ENCODE results near the gene PIK3R3.
A peak's percentile ranks its signal among the peaks of the same experiment; 100 is the strongest.

Gene PIK3R3

GRCh38 chr1:46021046-46021996 is 111.1 kb downstream of the PIK3R3 start:
- DNase-seq: no peak
- Histone ChIP-seq H3K18ac (ENCODE audit: low read depth in 1 of 2, low read length in 2 of 2) (no peak overlapping the region), H3K14ac (ENCODE audit: low read length in 2 of 2) (no peak overlapping the region), H3K27me3 (ENCODE audit: control insufficient read depth in 1 of 2, insufficient read depth in 1 of 2, low read length in 2 of 2) (no peaks in the 10 kb centered on the region), H2BK120ac (ENCODE audit: low read depth, low read length) (no peak overlapping the region), H3K79me1 (replicated peaks; ENCODE audit: low read length, poor library complexity, severe bottlenecking) (no peaks in the 10 kb centered on the region), H3K9me3 (ENCODE audit: control insufficient read depth, low read length) (no peaks in the 10 kb centered on the region), H2BK12ac (ENCODE audit: low read length in 2 of 2) (no peak overlapping the region), H2BK5ac (ENCODE audit: low read depth, low read length, poor library complexity, severe bottlenecking) (no peak overlapping the region), H4K91ac (ENCODE audit: low read length) (no peak overlapping the region), H3K27ac (ENCODE audit: low read length, poor library complexity, severe bottlenecking) (no peak overlapping the region), H2AFZ (ENCODE audit: low read depth, low read length) (no peak overlapping the region), H2AK5ac (ENCODE audit: low read length, severe bottlenecking) (no peak overlapping the region), H2BK15ac (ENCODE audit: low read depth, poor library complexity, severe bottlenecking) (no peak overlapping the region), H3K4me3 (ENCODE audit: insufficient read depth in 1 of 2, low read depth in 1 of 2, low read length in 2 of 2) (no peak overlapping the region), H3K23ac (ENCODE audit: low read length in 2 of 2) (no peak overlapping the region), H3K4ac (ENCODE audit: low read depth in 1 of 2, low read length in 2 of 2) (no peak overlapping the region), H4K8ac (ENCODE audit: low read length) (no peak overlapping the region), H3K9ac (ENCODE audit: low read length) (no peak overlapping the region), H3K36me3 (ENCODE audit: control insufficient read depth in 1 of 2, insufficient read depth in 2 of 2, low read depth in 1 of 2, low read length in 2 of 2) (peaks cover 30 to 48% of the 10 kb centered on the region in 2 experiments), H3K4me1 (ENCODE audit: control insufficient read depth, insufficient read depth, low read depth, low read length) (no peaks in the 10 kb centered on the region), H3K4me2 (ENCODE audit: low read length, poor library complexity, severe bottlenecking) (no peak overlapping the region)
- 99% methylated on average over 2 of the region's 2 CpGs for WGBS

GRCh38 chr1:46020010-46020409 is 112.4 kb downstream of the PIK3R3 start:
- no peak overlapping the region for H4K8ac ChIP-seq (ENCODE audit: low read length)
- H3K18ac ChIP-seq (ENCODE audit: low read depth in 1 of 2, low read length in 2 of 2): no peak overlapping the region
- H3K36me3 ChIP-seq (ENCODE audit: control insufficient read depth in 1 of 2, insufficient read depth in 2 of 2, low read depth in 1 of 2, low read length in 2 of 2): peaks cover 24 to 36% of the 10 kb centered on the region in 2 experiments
- DNase-seq: peak; percentile 49
- no peak overlapping the region for H3K23ac ChIP-seq (ENCODE audit: low read length in 2 of 2)
- no peaks in the 10 kb centered on the region for H3K4me1 ChIP-seq (ENCODE audit: control insufficient read depth, insufficient read depth, low read depth, low read length)
- no peaks in the 10 kb centered on the region for H3K27me3 ChIP-seq (ENCODE audit: control insufficient read depth in 1 of 2, insufficient read depth in 1 of 2, low read length in 2 of 2)
- no peak overlapping the region for H3K4ac ChIP-seq (ENCODE audit: low read depth in 1 of 2, low read length in 2 of 2)
- H2BK12ac ChIP-seq (ENCODE audit: low read length in 2 of 2): no peak overlapping the region
- no peak overlapping the region for H3K14ac ChIP-seq (ENCODE audit: low read length in 2 of 2)
- H3K27ac ChIP-seq (ENCODE audit: low read length, poor library complexity, severe bottlenecking): no peak overlapping the region
- H3K4me3 ChIP-seq (ENCODE audit: insufficient read depth in 1 of 2, low read depth in 1 of 2, low read length in 2 of 2): no peak overlapping the region
- no peak overlapping the region for H2AK5ac ChIP-seq (ENCODE audit: low read length, severe bottlenecking)
- no peak overlapping the region for H3K4me2 ChIP-seq (ENCODE audit: low read length, poor library complexity, severe bottlenecking)
- H2BK5ac ChIP-seq (ENCODE audit: low read depth, low read length, poor library complexity, severe bottlenecking): no peak overlapping the region
- H2BK15ac ChIP-seq (ENCODE audit: low read depth, poor library complexity, severe bottlenecking): no peak overlapping the region
- H4K91ac ChIP-seq (ENCODE audit: low read length): no peak overlapping the region
- no peak overlapping the region for H2AFZ ChIP-seq (ENCODE audit: low read depth, low read length)
- H3K9me3 ChIP-seq (ENCODE audit: control insufficient read depth, low read length): no peaks in the 10 kb centered on the region
- H3K79me1 ChIP-seq (replicated peaks; ENCODE audit: low read length, poor library complexity, severe bottlenecking): no peaks in the 10 kb centered on the region
- 49% methylated on average over 4 of the region's 4 CpGs for WGBS
- H3K9ac ChIP-seq (ENCODE audit: low read length): no peak overlapping the region
- no peak overlapping the region for H2BK120ac ChIP-seq (ENCODE audit: low read depth, low read length)

- Histone ChIP-seq H3K36me3 (ENCODE audit: control insufficient read depth in 1 of 2, insufficient read depth in 2 of 2, low read depth in 1 of 2, low read length in 2 of 2) (peaks cover 24 to 32% of the 10 kb centered on the region in 2 experiments), H3K18ac (ENCODE audit: low read depth in 1 of 2, low read length in 2 of 2) (no peak overlapping the region), H3K79me1 (replicated peaks; ENCODE audit: low read length, poor library complexity, severe bottlenecking) (no peaks in the 10 kb centered on the region), H3K23ac (ENCODE audit: low read length in 2 of 2) (no peak overlapping the region), H3K14ac (ENCODE audit: low read length in 2 of 2) (no peak overlapping the region), H3K4ac (ENCODE audit: low read depth in 1 of 2, low read length in 2 of 2) (no peak overlapping the region), H3K9ac (ENCODE audit: low read length) (no peak overlapping the region), H2AFZ (ENCODE audit: low read depth, low read length) (no peak overlapping the region), H3K4me3 (ENCODE audit: insufficient read depth in 1 of 2, low read depth in 1 of 2, low read length in 2 of 2) (no peak overlapping the region), H3K27me3 (ENCODE audit: control insufficient read depth in 1 of 2, insufficient read depth in 1 of 2, low read length in 2 of 2) (no peaks in the 10 kb centered on the region), H3K27ac (ENCODE audit: low read length, poor library complexity, severe bottlenecking) (no peak overlapping the region), H3K4me1 (ENCODE audit: control insufficient read depth, insufficient read depth, low read depth, low read length) (no peaks in the 10 kb centered on the region), H4K8ac (ENCODE audit: low read length) (no peak overlapping the region), H3K4me2 (ENCODE audit: low read length, poor library complexity, severe bottlenecking) (no peak overlapping the region), H2AK5ac (ENCODE audit: low read length, severe bottlenecking) (no peak overlapping the region), H2BK120ac (ENCODE audit: low read depth, low read length) (no peak overlapping the region), H2BK15ac (ENCODE audit: low read depth, poor library complexity, severe bottlenecking) (no peak overlapping the region), H3K9me3 (ENCODE audit: control insufficient read depth, low read length) (no peaks in the 10 kb centered on the region), H4K91ac (ENCODE audit: low read length) (no peak overlapping the region), H2BK5ac (ENCODE audit: low read depth, low read length, poor library complexity, severe bottlenecking) (no peak overlapping the region), H2BK12ac (ENCODE audit: low read length in 2 of 2) (no peak overlapping the region)
- WGBS: 97% methylated on average over 7 of the region's 7 CpGs
- no peak for DNase-seq
Observed at GRCh38 chr1:46019348-46019747, 113.1 kb downstream of the PIK3R3 start.

GRCh38 chr1:46017876-46018503 is 114.4 kb downstream of the PIK3R3 start:
- H4K8ac ChIP-seq (ENCODE audit: low read length): no peak overlapping the region
- no peak overlapping the region for H4K91ac ChIP-seq (ENCODE audit: low read length)
- H2BK5ac ChIP-seq (ENCODE audit: low read depth, low read length, poor library complexity, severe bottlenecking): no peak overlapping the region
- H3K27me3 ChIP-seq (ENCODE audit: control insufficient read depth in 1 of 2, insufficient read depth in 1 of 2, low read length in 2 of 2): no peaks in the 10 kb centered on the region
- H3K23ac ChIP-seq (ENCODE audit: low read length in 2 of 2): no peak overlapping the region
- peaks cover 11 to 21% of the 10 kb centered on the region in 2 experiments for H3K36me3 ChIP-seq (ENCODE audit: control insufficient read depth in 1 of 2, insufficient read depth in 2 of 2, low read depth in 1 of 2, low read length in 2 of 2)
- no peak overlapping the region for H2AFZ ChIP-seq (ENCODE audit: low read depth, low read length)
- DNase-seq: no peak
- 98% methylated on average over 6 of the region's 6 CpGs for WGBS
- H2BK12ac ChIP-seq (ENCODE audit: low read length in 2 of 2): no peak overlapping the region
- H3K79me1 ChIP-seq (replicated peaks; ENCODE audit: low read length, poor library complexity, severe bottlenecking): no peaks in the 10 kb centered on the region
- no peak overlapping the region for H3K14ac ChIP-seq (ENCODE audit: low read length in 2 of 2)
- H3K4me1 ChIP-seq (ENCODE audit: control insufficient read depth, insufficient read depth, low read depth, low read length): no peaks in the 10 kb centered on the region
- no peak overlapping the region for H2AK5ac ChIP-seq (ENCODE audit: low read length, severe bottlenecking)
- H2BK15ac ChIP-seq (ENCODE audit: low read depth, poor library complexity, severe bottlenecking): no peak overlapping the region
- H3K27ac ChIP-seq (ENCODE audit: low read length, poor library complexity, severe bottlenecking): no peak overlapping the region
- H3K18ac ChIP-seq (ENCODE audit: low read depth in 1 of 2, low read length in 2 of 2): no peak overlapping the region
- H3K4ac ChIP-seq (ENCODE audit: low read depth in 1 of 2, low read length in 2 of 2): no peak overlapping the region
- no peak overlapping the region for H3K4me3 ChIP-seq (ENCODE audit: insufficient read depth in 1 of 2, low read depth in 1 of 2, low read length in 2 of 2)
- no peak overlapping the region for H3K9ac ChIP-seq (ENCODE audit: low read length)
- H3K9me3 ChIP-seq (ENCODE audit: control insufficient read depth, low read length): no peaks in the 10 kb centered on the region
- H3K4me2 ChIP-seq (ENCODE audit: low read length, poor library complexity, severe bottlenecking): no peak overlapping the region
- no peak overlapping the region for H2BK120ac ChIP-seq (ENCODE audit: low read depth, low read length)

All from mesenchymal stem cell (in vitro differentiated cells and primary cell).